GM18499 (cell line): ENCODE data around the gene KCNN2.

Experiments used
- ATAC-seq: cut with Tn5 transposase; IDR thresholded peaks from one replicate; pipeline ENCODE4 v1.9.1; 2021; ENCODE audit warnings: moderate number of reproducible peaks; ENCODE audit not compliant: insufficient read depth, unreplicated experiment

Gene KCNN2

DNA sequence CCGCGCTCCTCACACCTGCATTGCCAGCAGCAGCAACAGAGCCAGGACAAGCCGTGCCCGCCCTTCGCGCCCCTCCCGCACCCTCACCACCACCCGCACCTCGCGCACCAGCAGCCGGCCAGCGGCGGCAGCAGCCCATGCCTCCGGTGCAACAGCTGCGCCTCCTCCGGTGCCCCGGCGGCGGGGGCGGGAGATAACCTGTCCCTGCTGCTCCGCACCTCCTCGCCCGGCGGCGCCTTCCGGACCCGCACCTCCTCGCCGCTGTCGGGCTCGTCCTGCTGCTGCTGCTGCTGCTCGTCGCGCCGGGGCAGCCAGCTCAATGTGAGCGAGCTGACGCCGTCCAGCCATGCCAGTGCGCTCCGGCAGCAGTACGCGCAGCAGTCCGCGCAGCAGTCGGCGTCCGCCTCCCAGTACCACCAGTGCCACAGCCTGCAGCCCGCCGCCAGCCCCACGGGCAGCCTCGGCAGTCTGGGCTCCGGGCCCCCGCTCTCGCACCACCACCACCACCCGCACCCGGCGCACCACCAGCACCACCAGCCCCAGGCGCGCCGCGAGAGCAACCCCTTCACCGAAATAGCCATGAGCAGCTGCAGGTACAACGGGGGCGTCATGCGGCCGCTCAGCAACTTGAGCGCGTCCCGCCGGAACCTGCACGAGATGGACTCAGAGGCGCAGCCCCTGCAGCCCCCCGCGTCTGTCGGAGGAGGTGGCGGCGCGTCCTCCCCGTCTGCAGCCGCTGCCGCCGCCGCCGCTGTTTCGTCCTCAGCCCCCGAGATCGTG, 517 bp downstream of the KCNN2 start:
- no peak for ATAC-seq

DNA sequence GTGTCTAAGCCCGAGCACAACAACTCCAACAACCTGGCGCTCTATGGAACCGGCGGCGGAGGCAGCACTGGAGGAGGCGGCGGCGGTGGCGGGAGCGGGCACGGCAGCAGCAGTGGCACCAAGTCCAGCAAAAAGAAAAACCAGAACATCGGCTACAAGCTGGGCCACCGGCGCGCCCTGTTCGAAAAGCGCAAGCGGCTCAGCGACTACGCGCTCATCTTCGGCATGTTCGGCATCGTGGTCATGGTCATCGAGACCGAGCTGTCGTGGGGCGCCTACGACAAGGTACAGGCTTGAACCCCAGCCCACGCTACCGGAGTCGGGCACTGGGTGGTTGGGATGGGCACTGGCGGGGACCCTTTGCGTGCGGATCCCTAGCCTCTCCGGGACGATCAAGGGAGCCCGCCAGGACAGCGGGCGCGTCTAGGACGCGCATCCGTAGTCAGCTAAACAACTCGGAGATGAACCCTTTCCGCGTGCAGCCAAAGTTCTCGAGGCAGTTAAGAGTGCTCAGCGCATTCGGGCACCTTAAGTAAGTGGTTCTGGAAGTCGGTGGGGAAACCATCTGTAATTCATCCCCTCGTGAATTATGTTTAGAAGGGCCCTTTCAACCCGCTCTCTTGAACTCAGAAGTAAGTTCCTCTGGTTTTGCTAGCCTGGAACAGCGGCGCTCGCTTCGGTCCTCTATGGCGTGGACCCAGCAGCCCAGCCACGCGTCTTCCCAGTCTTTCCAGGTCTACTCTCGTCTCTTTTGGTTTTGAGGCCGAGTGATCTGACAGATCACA, 1.3 kb downstream of the KCNN2 start:
- no peak for ATAC-seq

DNA sequence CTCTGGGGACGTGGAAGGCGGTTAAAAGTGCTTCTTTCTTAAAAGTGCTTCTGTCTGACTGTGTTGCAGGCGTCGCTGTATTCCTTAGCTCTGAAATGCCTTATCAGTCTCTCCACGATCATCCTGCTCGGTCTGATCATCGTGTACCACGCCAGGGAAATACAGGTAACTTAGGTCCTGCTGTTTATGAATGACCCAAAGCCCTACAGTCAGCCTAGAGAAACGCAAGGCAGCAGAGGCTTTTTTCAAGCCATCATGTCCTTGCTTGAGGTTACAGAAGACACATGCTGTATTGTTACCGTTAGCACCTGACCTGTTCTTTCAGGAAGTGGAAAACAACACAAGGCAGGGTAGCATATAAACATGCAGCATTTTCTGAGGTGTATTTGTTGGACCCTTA, 2.0 kb downstream of the KCNN2 start:
- ATAC-seq, result no peak

DNA sequence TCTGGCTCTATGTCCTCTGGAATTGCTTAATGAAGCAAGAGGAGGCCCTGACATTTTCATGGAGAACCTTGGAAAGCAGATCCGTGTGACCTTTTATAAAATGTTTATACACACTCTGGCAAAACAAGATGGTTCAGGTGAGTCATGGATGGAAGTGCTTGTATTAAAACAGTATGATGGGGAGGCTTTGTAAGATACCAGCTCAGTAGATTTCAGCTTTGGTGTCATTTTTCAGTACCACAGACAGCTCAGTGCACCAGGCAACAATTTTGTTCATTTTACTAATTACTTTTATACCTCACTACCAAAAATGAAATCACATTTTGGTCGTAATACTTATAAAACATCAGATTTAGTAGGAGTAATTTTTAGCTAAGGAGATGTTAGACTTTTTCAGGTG, 5.2 kb downstream of the KCNN2 start:
- no peak for ATAC-seq

DNA sequence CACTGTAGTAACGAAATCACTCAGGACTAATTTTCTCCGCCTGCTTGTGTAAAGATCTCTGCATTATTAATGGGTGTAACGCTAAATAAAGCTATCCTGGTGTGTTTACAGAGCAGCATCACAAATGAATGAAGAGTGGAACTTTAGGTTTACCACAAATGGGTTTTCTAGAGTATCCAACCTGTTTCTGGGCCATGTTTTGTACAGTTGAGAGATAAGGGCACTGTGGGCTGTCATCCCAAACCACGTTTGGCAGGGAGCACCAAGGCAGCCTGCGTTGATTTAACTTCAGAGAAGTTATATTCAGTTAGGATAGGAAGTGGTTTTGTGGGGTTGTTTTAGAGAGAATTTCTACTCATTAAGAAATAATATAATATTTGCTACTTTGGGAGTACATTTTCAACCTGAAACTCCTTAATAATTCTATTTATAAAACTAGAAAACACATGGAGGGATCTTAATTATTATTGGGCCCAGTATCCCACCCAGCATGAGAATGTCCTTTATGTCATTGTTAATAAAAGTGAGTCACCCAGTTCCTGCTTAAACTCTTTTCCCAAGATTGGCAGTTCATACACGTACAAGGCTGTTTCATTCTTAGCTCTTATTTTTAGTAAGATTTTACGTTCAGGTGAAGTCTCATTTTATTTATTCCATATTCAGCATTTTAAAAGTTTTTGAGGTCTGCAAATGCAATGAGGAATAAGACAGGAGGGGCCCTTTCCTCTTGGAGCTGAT, 8.0 kb downstream of the KCNN2 start:
- no peak for ATAC-seq

DNA sequence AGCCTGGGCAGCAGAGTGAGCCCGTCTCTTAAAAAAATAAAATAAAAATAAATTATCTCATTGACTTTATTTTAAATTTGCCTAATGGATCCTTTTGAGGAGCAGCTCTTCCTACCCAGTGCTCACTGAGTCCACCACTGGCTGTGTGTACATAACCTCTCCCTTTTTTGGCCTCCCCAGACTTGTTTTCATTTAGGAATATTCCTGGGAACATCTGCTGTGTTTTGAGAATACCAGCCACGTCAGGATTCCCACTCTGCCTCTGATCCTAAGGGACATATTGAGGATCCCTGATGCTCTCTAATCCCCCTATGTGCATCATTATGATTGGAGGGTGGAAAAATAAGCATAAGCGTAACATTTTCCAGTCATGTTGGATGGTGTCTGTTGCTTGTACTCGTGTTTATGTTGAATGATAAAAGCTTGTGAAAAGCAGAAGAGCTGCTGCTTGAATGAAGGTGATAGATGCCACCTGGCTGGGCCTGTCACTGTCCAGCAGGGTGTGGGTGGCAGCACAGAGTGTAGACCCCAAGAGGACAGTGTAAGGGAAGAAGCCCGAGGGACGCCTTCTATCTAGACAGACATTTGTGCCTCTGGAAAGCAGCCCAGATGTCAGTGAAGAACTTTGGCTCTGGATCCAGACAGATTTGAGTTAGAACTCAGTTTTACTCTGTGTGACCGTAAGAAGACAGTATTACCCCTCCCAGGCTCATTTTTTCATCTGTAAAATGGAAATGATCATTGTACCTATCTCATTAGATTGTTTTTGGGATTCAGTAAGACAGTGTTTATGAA, 15.4 kb downstream of the KCNN2 start:
- no peak for ATAC-seq

DNA sequence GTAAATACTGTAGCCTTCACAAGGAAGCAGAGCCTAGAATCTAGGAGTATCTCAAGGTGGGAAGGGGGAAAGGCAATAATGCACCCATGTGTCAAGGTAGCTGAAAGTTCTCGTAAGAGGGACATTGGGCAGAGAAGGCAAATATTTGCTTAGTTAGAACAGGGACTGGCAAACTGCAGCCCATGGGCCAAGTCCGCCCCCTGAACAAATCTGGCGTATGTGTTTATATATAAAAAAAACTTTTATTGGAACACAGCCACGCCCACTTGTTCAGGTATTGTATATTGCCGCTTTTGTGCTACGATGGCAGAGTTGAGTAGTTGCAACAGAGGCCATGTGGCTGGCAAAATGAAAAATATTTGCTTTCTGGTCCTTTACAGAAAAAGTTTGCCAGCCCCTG, 16.1 kb downstream of the KCNN2 start:
- ATAC-seq, result no peak

DNA sequence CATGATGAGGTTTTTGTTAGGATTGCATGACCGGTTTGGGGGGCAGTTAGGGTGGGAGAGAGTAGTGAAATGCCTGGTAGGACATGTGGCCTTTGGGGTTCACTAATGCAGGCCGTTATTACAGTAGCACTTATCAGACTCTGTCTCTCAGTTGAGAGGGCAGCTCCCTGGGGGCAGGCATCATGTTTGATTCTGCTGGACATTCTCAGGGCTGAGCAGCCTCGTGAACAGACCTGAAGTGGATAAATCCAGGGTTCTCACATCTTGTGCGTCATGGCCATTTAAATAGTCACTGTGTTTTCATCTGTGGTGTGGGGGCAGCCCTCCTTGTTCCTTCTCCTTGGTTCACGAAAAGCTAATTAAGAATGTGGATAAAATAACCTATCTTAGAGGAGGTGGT, 18.9 kb downstream of the KCNN2 start:
- no peak for ATAC-seq

DNA sequence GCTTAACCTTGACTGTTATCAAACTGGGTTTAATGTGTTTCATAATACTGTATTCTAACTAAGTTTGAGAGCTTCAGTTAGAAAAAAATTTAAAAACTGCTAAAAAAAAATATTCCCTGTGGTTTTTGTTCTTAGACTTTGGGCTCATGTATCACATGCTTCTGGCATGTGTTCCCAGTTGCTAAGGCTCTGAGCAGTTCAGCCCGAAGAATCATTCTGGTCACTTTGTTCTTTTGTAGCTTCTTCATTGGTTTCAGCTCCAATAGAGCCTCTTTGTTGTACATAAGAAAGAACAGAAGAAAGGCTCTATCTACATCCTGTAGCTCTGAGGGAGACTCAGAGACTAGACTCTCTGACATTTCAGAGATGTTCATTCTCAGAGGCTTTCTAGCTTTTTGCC, 25.6 kb downstream of the KCNN2 start:
- no peak for ATAC-seq

DNA sequence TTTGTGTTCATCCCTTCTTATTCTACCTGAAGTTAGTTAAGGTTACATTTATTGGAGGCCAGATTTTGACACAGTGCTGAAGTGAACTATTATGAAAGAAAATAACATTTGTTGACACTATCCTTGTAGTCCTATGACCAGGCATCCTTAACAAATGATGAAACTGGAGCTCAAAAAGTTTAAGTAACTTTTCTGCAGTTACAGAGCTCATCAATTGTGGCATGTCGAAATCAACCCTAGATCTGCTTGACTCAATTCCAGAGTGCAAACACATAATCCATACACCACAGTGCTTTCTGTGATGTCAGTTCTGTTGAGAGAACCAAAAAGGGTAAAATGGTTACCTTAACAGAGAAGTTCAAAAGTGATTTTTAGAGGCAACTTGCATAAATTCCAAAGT, 28.6 kb downstream of the KCNN2 start:
- no peak for ATAC-seq

DNA sequence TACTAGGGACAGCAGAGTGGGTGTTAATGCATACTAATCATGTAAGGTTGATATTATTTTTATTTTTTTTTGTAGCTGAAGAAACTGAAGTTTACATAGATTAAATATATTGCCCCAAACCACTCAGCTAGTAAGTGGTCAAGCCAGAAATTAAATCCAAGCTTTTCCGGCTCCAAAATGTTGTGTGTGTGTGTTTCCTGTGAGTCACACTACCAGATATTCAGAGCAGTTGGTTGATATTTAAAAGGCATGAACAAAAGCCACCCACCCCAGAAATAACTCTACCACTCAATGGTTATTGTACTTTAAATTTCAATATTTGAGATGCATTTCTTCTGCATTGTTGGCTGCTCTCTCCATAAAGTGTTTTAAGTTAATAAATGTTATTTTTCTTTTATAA, 29.5 kb downstream of the KCNN2 start:
- no peak for ATAC-seq

DNA sequence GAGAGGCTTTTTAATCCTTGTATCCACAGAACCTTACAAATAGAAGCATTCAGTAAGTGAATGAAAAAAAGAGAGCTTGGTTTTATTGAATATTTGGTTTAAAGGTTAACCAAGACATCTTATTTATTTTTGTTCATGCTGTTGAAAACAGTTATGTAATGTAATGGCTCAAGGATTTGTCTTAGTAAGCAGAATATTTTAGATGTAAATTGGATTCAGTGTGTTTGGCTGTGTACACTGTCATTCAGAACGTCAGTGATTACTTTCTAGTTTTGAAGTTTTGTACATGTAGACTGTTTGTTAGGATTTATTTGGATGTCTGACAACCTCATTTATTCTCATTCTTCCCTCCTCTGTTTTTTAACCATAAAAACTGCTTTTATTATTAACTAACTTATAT, 31.3 kb downstream of the KCNN2 start:
- ATAC-seq, result no peak

DNA sequence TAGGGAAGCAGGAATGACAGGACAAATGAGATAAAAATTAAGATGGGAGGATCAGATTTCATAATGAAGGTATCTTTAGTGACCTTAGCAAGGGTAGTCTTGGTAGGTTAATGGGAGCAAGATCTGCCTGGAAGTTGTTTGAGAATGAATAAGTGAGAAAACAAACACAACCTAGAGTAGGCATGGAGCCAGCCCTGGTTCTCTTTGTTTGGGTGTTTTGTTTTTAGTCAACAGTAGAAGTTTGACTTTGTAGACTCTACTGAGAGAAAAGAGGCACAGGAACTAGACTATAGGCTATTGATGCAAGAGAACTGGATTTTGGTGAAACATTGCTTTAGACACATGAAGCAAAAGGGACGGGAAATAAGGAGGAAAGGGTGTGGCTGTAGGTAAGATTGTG, 40.3 kb downstream of the KCNN2 start:
- ATAC-seq, result no peak

DNA sequence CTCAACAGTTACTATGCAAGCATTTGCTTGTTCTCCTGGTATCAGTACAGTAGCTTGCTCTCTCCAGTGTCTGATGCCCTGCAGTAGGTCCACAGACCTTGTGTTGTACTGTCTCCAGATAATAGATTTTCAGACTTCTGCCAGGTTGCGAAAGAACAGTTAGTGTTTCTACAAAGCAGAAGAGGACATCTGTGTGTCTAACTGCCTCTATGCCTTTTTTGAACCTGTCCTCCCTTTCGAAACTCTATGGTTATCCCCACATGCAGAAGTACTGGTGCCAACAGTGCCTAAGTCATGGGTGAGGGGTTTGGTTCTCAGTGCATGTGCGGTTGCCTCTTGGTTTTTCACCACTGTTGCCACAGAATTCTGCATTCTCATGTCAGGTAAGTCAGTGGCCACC, 45.9 kb downstream of the KCNN2 start:
- ATAC-seq, result no peak

DNA sequence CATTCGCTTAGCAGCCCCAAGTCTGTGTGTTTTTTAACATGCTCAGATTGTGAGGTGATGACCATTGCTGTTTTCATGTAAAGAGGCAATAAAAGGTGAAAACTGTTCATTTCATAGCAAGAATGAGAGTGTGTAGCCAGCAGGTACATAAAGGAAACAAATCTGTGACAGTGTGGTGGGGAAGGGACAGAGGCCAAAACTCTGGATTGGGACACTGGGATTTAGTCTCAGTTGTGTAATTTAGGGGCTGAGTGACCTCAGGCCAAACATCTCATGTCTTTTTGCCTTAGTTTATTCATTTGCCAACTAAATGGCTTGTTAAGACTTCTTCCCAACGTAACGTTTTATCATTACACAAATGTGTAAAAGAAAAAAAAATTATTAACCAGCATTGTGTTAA, 47.0 kb downstream of the KCNN2 start:
- ATAC-seq, result no peak

DNA sequence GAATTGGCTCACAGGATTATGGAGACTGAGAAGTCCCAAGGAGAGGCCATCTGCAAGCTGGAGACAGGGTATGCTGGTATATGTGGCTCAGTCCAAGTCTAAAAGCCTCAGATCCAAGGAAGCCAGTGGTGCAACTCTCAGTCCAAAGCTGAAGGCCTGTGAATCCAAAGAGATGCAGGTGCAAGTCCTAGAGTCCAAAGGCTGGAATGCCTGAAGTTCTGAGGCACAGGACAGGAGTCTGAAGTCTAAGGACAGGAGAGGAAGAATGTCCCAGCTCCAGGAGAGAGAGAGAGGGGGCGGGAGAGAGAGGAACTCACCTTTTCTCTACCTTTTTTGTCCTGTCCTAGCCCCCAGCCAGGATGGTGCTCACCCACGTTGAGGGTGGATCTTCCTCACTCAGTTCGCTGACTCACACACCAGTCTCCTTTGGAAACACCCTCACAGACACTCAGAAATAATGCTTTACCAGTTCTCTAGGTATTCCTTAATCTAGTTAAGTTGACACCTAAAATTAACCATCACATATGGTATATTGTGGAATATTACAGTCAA, 49.6 kb downstream of the KCNN2 start:
- no peak for ATAC-seq

DNA sequence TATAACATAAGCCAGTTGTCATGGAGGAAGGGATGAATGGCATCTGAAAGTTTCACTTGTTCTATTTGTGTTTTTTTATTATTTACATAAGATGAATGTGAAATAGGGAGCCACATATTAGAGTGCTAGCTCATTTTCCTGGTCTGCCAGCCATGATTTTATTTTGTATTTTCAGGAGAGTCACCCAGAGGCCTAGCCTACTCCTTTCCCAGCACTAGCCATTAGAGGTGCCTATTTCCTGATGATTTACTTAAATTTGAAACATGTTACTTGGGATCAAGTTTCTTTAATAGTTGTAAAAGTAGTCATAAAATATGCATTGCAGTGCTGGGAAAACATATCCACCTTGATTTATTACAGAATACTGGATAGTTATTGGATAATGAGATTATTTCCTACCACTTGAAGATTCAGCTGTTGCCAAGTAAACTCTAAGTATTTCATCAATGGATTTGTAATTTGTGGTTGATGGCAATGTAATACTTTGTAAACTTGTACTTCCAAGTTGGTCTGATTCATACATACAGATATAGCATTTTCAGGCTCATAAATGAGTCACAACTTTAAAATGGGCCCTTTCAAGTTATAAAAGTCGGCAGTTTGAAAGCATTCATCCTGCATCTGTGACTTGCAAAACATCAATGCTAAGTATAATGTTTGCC, 50.8 kb downstream of the KCNN2 start:
- ATAC-seq, result no peak

DNA sequence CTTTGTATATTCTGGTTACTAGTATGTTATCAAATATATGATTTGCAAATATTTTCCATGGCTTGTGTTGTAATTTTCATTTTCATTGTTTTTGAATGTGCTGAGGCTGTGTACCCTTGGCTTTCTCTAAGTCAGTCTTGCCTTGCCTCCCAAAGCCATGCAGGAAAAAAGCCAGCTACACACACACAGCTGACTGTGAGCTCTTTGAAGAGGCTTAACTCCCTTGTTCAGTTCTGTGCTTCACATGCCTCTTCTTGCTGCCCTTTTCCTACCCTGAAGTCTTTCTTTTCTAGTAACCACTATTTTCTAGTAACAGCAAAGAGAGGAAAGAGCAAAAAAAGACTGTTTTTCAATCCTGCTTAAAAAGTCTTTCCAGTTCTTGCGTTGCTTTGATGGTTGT, 53.9 kb downstream of the KCNN2 start:
- no peak for ATAC-seq

DNA sequence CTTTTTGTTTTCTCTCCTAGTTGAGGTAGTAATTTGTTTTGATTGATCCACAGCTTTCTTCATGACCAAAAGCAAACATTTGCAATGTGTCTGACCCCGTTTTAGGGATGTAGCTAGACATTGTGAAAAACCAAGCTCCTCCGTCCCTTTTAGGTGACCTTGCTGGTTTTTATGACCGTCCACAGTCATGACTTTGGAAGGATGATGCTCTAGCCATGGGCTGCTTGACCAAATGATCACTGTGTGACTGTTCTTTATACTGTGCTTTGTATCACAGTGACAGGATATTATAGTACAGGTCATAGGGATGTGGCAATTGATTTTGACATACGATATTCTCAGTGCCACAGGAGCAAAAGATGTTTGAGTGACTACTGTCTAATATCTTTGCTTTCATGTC, 54.4 kb downstream of the KCNN2 start:
- ATAC-seq, result no peak

DNA sequence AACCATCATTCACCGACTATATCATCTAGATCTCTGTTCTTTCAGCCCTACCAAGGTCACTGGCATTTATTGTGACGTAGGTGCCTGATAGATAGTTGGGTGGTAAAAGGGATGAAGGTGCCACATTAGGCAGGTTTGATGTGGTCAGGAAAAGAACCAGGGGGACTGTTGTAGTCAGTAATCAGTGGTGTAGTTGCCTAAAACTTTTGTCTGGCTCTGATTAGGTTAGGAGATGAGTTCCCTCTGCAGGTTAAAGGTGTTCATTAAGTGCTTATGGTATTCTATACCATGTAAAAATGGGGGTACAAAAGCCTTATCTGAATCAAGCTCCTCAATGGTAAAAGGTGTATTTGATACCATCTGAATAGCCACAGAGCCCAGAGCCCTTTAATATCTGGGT, 55.6 kb downstream of the KCNN2 start:
- ATAC-seq, result no peak
